ENCODE data around the gene PI16. TPM values are rescaled to one million over a fixed set of nuclear protein-coding genes. Genes with fewer than 3 reads are reported as not detected.

PI16 gene, protein sequence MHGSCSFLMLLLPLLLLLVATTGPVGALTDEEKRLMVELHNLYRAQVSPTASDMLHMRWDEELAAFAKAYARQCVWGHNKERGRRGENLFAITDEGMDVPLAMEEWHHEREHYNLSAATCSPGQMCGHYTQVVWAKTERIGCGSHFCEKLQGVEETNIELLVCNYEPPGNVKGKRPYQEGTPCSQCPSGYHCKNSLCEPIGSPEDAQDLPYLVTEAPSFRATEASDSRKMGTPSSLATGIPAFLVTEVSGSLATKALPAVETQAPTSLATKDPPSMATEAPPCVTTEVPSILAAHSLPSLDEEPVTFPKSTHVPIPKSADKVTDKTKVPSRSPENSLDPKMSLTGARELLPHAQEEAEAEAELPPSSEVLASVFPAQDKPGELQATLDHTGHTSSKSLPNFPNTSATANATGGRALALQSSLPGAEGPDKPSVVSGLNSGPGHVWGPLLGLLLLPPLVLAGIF
- 0.03 to 0.07 TPM in 2 of 5 replicates, not detected in the others for total RNA-seq (2022; extraction: Qiagen RNA extraction)

DNA sequence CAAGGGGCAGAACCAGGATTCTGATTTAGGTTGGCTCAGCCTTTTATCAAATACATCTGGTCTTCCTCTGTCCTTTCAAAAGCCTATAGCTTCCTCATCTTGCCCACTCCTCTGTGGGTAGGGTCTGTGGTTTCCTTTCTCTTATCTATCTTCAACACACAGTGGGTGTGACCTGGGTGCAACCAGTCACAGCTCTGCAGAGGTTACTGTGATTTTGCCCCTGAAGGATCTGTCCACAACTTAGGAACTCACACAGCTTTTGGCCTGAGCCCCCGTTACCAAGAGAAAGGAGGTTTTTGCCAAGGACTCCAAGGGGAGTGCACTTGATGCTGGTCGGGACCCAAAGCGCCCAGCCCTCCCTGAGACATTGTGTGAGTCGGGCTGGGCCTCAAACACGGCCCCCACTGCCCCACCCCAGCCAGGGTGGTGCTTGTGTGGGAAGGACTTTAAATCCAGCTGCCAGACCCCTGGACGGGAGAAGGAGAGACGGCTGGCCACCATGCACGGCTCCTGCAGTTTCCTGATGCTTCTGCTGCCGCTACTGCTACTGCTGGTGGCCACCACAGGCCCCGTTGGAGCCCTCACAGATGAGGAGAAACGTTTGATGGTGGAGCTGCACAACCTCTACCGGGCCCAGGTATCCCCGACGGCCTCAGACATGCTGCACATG lies at the start of gene PI16:
Gene PI16 (plus strand): TSS at position 477 of the 670 bp plus-strand sequence. CDS start 23 bp downstream, at position 500.

DNA sequence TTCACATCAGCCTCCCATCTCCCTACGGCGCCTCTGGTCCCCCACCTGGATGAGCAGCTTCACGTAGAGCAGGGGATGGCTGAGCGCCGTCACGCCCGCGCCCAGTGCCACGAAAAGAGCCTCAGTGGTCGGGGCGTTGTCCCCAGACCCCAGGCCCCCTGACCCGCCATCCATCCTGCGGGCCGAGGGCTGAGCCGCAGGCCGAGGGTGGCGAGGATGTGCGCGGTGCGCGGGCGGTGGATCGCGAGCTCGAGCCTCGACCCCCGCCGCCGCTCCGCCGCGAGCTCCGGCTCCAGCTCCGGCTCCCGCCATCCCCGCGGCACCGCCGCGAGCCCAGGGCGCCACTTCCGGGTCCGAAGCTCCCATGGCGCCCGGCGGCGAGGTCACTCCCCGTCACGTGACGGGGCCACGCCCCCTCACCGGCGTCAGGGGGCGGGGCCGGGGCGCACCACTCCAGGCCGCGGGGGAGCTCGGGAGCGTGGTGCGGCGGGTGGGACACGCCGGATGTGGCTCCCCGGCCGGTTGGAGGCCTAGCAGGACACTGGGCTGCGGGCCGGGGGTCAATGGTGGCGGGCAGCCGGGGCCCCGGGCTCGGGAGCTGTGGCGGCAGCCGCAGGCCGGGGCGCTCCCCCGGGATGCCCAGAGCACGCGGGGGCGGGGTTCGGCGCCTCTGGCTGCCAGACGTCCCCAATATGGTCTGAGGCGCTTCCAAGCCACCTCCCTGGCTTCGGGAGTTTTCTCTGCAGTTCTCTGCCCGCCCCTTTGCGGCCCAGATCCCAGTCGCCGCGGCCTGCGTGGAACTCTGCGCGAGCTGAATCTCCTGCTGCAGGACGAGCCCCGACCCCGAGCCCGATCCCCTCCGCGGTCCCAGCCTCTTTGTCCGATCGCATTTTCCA lies 31.5 kb downstream of the PI16 start, which contains the start of gene MTCH1:
Gene MTCH1 (minus strand): TSS at position 389 of the 896 bp plus-strand sequence. CDS start 23 bp downstream, at position 366.

DNA sequence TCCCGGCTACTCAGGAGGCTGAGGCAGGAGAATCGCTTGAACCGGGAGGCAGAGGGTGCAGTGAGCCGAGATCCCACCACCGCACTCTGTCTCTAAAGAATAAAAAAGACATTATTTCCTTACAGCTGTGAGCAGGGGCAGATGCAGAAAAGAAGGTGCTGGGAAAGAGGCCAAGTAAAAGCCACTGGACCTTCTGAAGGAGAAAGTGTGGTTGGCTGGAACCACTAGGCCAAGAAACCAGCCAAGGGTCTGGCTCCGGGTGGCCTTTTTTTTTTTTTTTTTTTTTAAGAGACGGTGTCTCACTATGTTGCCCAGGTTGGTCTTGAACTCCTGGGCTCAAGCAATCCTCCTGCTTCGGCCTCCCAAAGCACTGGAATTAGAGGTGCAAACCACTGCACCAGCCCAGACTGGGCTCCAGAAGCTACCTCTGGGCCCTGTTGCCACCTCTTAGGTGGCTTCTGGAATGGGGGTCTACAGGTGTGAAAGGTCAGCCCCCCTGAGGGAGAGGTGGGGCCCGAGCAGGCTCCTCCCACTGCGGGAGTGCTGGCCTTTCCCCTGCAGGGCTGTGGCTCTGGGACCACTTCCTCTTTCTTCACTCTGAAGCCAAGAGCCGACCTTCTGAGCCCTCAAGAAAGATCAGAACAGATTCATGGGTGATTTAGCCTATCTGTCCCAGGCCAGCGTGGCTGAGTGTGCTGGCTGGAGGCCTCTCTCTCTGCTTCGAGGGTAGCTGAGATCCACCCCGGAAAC lies 50.7 kb downstream of the PI16 start, which contains the start of gene FGD2:
Gene FGD2 (plus strand): TSS at position 595 of the 750 bp plus-strand sequence. CDS start 163 bp downstream, outside the sequence.

Other genes with a start within 250 kb of the PI16 start
- 0.07 to 0.18 TPM (median 0.12 TPM) in 5 replicates for gene CPNE5, start 115.3 kb upstream of the PI16 start, total RNA-seq (2022; extraction: Qiagen RNA extraction)
- gene PPIL1, start 79.9 kb upstream of the PI16 start, total RNA-seq (2022; extraction: Qiagen RNA extraction): 40.7 to 44.1 TPM (median 41.4 TPM) in 5 replicates
- 15.1 to 17.9 TPM (median 17.4 TPM) in 5 replicates for gene C6orf89, start 68.8 kb upstream of the PI16 start, total RNA-seq (2022; extraction: Qiagen RNA extraction)
- gene MTCH1, start 31.5 kb downstream of the PI16 start, total RNA-seq (2022; extraction: Qiagen RNA extraction): 116 to 134 TPM (median 132 TPM) in 5 replicates
- gene FGD2, start 50.9 kb downstream of the PI16 start, total RNA-seq (2022; extraction: Qiagen RNA extraction): not detected in 5 replicates
- 9.5 to 14.3 TPM (median 13.2 TPM) in 5 replicates for gene PIM1, start 215.4 kb downstream of the PI16 start, total RNA-seq (2022; extraction: Qiagen RNA extraction)

Measured in A549 treated with AZD2906 at 1 μM for 4 hours (cell line).